GM18868 (cell line): Measurements from ENCODE around the gene ASCC1.

Experiments
- ATAC-seq: cut with Tn5 transposase; IDR thresholded peaks from one replicate; pipeline ENCODE4 v1.9.1; 2021; ENCODE audit warnings: mild to moderate bottlenecking, moderate library complexity; ENCODE audit not compliant: unreplicated experiment

ASCC1 gene

DNA sequence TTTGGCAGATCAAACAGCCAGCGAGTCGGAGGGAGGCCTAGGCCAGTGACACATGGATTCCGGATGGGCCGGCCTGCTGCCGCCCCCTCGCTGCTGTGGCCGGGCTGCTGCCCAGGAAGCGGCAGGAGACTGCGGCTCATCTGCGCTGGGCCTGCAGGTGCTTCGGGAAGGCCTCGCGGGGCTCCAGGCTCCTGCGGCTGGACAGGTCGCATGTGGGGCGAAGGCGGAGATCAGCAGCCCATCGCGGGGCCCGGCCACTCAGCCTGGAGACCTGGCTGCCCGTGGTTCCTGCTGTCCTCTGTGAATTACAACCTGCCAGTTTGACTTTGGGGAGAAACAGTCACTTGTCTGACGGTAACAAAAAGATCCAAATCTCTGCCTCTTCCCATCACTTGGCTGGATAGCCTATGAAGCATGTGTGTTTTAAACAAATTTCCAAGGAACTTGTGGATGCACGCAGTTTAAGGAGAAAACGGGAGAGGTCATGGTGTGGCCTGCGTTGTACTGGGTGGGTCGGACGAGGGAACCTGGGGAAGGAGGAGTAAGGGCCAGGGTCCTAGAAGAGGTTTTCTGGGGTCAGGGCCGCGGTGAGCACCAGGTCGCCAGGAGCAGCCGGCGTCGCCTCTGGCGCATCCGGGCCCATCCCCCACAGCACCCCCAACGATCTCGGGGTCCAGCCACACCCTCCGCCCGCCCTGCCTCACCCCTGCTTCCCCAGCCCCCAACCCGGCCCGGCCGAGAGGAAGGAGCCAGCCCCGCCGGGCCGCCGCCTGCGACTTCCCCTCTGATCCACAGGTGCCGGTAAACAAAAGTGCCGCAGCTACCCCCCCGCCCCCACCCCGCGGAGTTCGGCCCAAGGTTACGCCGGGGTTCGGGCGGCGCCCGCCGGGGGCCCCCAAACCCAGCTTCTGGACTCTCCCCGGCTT, 129.3 kb downstream of the ASCC1 start:
- no peak for ATAC-seq

DNA sequence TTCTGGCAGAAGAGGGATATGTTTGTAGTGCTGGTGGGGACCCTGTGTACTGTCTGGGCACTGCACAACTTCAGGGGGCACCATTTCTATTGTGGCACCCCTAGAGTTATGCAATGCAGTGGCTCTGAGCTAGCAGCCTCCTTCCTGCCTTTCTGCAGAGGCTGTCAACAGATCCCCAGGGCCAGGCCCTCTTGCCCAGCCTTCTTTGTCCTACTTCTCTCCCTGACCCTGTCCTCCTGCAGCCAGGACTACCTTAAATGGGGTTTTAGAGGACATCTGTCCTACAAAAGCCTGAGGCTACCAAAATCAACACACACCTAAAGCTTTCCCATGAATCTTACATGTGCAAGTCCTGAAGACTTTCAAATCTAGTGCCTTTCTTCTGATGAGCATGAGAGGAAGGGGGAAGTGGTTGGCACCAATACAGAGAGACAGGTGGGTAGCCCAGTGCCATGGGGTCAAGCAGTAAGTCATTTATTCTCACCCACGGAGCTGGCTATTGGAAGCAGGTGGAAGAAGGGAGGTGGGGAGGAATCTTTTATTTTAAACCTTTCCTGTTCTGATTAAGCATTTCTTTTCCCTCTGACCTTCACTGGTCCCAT, 130.1 kb downstream of the ASCC1 start:
- ATAC-seq: no peak

DNA sequence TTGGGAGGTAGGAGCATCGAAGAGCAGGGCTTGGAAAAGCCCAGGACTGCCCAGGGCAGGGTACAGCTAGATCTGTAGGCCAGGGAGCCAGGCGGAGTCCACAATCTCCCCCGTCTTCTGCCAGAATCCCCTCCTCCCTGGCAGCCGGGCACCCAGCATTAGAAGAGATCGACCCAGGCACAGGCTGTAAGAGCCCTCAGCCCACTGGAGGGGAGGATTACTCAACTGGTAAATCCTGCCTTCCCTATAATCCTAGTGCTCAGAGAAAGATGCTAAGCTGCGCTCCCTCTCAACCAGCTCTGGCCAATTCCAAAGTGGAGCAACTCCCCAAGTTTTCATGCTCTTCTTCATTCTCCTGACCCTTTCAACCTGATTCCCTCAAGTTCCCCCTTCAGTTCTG, 130.9 kb downstream of the ASCC1 start:
- no peak for ATAC-seq

DNA sequence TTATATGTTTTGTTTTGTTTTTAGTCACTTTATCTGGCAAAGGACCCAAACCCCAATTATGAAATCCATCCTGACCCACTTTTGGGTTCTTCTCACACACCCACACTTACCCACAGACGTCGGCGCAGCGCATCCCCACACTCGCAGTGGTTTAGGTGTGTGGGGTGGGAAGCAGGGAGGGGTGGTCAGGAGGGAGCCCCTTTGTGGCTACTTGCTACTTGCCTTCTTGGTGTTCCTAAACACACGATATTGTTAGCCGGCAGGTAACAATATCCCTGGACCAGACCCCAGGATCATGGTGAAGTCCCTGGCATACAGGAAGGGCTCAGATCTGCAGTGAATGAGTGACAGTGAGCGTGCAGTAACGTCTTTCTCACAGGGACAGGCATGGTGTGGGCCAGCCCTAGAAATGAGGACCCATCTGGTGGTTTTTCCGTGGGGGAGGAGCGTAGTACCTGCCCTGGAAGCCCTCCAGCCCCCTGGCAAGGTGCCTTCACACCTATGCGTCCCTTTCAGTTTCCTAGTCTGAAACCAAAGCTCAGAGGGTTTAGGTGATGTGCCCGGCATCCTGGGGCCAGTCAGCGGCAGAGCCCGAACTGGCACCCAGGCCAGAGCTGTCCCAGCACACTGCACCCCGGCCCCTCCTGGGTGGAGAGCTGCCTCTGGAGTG, 132.2 kb downstream of the ASCC1 start:
- ATAC-seq: no peak

DNA sequence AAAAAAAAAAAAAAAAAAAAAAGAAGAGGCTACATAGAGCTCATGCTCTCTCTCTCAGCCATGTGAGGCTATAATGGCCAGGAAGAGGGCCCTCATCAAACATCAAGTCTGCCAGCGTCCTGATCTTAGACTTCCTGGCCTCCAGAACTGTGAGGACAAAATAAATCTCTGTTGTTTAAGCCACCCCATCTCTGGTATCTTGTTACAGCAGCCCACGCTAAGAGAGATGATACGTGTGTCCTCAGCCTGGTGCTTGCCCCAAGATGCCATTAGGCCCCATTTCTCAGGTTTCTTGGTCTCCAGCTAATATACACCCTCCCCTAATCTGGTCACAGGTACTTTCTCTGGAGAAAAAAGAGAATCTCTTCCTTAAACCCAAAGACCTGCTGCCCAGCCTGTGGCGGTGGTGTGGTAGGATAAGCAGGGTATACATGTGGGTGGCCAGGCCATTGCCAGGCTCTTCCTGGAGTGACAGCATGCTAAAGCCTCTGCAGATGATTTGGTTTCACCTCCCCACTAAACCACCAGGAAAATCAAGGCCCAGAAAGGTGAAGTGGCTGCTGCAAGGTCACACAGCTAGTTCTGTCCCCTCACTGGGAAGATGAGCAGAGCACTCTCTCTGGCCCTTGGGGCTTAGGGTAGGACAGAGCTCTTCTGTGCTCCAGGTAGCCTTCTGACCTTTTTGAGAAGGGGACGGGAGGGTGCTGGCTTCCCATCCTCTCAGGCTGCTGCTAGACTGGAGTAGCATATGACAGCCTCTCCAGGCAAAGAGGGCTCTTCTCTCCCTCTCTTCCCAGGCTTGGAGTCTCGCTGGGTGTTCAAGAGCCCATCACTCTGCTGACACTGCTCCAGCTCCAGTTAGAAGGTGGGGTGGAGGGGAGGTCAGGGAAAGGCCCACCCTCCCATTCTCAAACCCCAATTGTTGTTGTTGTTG, 133.0 kb downstream of the ASCC1 start:
- ATAC-seq: no peak

DNA sequence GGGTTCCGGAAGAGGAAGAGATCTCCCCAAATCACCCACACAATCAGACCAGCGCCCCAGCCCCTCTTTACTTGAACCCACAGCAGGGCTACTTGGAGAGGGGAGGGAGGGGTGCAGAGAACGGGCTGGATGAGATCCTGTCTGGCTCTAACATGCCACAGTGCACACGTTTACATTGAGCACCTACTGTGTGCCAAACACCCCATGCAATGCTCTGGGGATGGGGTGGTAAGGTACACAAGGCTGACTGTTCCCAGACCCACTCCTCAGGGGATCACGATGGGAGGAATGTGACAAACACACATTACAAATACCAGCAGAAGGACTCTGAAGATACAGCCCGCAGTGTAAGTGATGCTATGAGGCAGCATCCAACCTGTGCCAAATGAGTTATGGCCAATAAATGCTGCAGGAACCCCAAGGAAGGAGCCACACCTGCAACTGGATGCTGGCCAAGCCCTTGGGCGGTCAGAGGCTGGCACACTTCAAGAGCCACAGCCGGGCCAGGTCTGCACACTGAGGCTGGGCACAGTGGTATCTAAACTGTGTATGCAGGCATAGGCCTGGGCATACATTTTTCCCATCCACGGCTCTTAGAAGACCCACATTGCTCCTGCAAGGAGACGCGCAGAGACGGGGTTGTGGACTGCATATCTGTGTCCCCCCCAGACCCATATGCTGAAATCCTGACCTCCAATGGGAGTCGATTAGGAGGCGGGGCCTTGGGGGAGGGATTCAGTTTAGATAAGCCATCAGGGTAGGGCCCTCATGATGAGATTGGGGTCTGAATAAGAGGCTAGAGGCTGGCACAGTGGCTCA, 134.1 kb downstream of the ASCC1 start:
- ATAC-seq: no peak

DNA sequence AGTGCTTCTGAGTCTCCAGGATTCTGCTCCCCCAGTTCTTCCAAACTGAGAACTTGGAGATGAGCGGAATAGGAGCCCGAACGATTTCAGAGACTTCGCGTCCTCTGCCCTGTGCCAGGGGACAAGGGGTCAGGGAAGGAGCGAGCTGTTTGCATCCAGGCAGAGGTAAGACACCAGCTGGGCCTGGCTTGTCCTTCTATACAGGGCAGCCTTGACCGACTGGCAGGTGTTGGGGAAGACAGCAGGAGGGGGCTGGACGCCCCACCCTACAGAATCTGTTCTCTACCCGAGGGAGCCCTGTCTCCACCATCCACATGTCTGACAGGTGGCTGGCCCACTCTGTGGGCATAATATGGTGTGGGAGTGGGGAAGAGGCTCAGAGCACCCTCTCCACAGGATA, 134.9 kb downstream of the ASCC1 start:
- no peak for ATAC-seq

DNA sequence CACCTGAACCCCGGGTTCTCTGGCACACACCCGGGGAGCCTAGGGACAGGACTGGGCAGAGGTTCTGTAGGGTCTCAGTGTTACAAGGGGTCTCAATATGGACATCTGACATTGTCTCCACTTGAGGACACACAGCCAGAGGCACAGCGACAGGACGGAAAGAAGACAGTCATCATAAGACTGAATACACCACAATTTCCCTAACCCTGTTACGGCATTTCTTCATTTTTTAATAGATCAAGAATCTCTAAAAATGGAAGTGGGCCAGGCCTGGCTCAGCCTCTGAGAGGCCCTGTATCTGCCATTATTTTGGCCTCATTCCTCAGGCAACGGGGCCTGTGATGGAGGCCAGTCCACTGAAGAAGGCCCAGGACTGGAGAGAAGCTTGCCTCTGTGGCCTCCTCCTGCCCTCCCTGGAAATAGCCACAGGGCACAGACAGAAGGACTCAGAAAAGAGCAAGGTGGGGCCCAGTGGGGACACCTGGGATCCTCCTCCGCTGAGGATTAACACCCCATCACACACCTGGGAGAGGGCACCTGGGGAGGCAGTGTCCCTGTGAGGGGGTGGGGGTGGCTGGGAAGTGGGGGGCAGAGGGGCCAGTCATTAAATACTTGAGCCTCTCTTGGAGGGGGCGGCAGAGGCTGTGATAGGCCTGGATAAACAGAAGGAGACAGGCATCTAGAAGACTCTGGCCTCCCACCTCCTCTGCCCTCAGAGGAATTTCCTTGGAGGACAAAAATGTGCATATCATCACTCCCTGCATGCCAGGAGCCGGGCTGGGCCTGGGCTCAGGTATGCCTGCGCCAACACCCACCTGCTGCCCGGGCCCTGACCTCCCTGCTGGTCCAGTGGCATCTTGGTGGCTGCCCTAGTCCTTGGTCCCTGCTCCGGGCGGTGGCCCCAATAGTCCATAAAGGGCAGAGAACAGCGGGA, 135.8 kb downstream of the ASCC1 start:
- no peak for ATAC-seq

DNA sequence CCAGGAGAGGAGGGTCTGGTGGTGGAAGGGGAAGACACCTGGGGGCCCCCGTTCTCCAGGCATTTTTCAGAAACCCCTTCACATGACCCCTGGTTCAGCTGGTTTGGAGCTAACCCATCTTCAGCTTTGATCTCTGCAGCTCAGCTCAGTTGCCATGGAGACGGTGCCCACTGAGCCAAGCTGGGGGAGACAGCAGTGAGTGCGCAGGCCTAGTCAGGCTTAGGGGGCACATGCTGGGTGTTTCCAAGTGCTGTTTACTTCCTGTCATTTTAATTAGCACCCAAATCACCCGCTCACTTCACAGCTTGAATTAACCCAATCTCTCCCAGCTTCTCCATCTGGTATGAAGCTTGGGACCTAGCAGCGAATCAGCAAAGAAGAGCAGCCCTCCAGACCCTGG, 136.7 kb downstream of the ASCC1 start:
- ATAC-seq: no peak

DNA sequence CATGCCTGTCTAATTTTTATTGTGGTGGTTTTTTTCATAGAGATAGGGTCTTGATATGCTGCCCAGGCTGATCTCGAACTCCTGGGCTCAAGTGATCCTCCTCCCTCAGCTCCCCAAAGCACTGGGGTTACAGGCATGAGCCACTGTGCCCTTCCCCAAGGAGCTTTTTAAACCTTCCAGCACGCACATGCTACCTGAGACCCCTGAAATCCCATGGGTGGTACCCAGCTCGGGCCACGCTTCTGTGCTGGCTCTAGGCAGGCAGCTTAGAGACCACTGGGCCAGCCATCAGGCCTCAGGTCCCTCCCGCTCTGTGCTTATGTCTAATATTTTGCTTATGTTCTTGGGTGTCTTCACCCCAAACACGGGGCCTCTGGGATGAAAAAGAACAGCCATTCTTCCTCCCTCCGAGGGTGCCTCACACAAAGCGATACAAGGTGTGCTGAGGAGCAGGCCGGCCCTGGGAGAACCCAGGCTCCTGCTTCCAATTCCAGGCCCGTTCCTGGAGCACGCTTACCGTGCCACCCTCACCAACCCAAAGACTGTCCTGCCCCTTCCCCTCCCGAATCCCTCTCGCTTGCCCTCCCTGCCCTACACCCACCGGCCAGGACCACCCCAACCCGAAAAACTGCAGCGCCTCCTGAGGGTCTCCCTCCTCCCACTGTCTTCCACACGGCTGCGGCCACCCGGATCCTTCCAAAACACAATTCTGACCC, 138.6 kb downstream of the ASCC1 start:
- no peak for ATAC-seq

DNA sequence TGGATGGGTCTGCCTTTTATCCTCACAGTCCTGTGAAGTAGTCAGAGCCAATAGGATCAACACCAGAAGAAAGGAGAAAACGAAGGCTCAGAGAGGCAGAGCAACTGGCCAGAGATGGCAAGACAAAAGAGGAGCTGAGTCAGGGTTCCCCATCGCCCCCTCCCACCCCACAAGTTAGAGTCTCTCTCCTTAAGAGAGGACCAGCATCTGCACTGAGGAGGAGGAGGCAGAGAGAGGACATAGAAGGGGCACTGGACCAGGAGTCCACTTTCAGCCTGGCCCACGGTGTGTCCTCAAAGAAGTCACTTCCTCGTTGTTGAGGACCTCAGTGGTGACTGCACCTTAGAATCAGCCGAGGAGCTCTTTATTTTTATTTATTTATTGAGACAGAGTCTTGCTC, 139.3 kb downstream of the ASCC1 start:
- no peak for ATAC-seq

DNA sequence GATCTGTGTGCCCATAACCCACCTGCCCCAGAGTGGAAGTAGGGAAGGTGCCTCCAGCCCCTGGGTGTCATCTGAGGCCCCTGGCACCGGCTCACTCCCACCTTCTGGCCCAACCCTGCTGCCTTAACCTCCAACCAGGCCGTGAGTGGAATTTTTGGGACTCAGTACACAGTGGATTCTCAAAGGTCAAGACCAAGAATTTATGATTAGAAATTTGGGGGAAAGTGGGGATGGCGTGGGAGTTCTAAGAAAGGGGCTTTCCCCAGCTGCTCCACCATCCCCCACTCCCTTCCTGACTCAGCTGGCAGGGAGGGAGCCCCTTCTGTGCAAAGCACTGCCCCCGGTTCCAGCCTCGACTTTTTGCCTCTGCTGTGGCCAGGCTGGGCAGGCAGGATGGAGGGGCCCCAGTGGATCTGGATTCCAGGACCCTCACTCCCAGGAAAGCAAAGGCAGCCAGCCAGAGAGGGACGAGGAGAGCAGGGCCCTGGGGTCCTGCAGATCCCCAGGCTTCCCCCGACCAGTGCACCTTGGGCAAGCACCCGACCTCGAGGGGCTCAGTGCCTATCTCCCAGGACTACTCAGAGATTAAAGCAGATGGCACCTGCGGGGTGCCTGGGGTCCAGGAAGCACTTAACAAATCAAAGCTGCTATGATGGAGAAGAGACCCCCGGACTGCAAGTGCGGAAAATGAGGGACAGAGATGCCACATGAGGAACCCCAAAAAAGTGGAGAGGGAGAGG, 140.5 kb downstream of the ASCC1 start:
- ATAC-seq: no peak

DNA sequence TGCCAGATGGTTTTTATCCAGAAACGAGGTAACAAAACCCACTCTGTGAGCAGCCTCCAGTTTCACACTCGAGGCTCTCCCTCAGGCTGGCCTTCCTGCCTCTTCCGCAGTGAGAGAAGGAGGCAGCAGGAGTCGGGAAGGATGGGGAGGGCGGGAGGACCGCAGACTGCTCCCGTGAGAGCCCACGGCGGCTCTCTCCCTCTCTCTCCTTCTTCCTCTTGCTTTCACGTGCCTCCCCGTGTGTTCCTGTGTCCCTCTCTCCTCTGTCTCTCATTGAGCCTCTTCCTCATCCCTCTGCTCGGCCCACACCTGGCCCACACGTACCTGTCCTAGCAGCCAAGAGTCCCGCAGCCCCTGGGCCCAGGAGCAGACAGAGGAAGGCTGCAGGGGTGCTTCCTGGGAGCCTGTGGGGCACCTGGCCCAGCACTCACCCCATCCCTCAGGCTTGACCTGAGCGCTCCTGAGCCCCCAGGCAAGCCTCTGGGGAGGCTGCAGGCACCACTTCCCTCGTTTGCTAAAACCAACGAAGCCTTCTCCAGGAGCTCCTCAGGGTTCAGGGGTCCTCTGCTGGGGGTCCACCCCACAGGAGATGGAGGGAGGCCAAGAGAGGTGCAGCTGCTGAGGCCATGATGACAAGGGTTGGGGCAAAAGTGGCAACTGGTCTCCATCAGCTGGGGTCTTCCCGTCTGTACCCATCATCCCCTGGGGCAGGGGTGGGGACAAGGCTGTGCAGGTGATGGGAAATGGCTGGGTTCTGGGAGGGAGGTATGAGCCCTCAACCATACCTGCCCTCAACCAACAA, 141.3 kb downstream of the ASCC1 start:
- ATAC-seq: no peak

DNA sequence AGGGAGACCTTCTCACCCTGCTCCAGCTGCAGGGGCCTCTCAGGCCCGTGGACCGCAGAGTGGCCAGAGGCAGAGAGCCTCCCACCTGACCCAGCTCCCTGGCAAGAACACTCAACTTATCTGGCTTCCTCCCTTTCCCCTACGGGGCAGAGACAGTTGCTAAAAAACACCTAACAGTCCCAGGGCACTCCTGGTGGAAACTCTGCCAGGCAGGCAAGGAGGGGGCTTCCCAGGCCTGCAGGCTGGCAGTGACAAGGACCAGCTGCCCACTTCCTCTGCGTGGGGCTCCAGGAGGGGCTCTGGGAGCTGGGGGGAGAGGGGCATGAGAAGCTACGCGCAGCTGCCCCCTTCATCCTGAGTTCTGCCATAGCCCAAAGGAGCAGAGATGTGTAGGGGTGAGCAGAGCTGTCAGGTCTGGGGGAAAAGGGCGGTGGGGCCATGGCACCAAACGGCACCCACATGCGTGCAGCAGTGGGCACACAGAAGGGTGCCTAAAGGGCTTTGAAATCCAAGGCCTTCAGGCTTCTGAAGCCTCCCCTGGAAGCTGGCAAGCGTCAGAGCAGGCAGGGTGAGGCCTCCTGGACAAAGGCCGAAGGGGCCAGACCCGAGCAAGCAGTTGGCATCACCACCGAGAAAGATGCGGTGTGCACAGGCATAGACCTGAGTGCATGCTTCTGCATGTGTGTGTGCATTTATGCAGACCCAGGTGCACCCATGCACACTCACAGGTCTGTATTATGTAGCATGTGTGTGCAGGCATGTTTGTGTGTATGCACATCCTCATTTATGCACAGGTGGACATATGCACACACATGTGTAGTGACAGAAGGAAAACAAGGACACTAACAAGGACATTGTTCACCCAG, 142.1 kb downstream of the ASCC1 start:
- no peak for ATAC-seq

DNA sequence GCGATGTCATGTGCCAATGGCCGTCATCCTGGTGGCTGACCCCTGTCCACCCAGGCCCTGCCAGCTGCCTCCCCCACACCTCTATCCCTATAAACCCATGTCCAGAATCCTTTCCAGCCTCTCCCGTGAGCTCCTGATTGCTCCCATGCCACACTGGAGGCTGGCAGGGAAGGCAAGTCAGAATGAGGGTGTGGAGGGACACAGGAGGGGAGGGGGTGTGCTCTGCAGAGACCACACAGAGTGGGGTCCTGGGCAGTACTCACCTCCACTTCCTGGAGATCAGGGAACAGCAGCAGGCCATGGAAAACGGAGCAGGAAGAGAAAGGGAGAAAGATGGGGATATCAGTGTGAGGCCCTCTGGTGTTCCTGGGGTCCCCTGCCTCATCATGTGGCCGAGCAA, 143.4 kb downstream of the ASCC1 start:
- ATAC-seq: no peak

DNA sequence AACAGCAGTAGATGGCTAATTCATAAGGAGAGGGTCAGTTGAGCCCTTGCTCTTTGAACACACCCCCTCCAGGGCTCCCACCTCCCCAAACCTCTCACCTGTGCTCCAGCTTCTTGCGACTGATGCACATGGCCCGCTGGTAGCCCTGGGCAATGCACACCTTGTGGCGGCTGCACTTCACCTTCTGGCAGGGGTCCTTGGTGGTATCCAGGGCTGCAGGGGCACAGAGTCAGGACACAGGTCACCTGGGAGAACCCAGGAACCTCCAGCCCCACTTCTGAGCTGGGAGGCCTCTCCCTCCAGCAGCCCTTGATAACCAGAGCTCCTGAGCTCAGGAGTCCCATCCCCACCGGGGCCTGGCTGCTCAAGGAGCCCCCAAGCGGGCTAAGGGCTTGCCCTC, 144.0 kb downstream of the ASCC1 start:
- ATAC-seq: no peak
